GM13977 (cell line): ENCODE data around the gene ISY1.
"Not testable (repeated sequence)": the region's sequence is repeated elsewhere in the genome, so short reads cannot be mapped to it uniquely, and the experiment has no call there.

Experiments
- DNase-seq: peaks from one replicate; pipeline ENCODE4 v3.0.0; 2012; ENCODE audit warnings: low spot score
- CTCF ChIP-seq: IDR thresholded peaks from 2 replicates; pipeline ENCODE4 v1.5.1; 2012; ENCODE audit warnings: mild to moderate bottlenecking, control low read depth; ENCODE audit not compliant: insufficient read depth; ENCODE audit errors: extremely low read depth, missing control alignments
- in situ Hi-C: fragments of 300-500 bp; cut with MboI; formaldehyde crosslinking; loops from one replicate; pipeline ENCODE4 v1.12.0; 2022; ENCODE audit warnings: low sequenced_read_pairs, low pct_unique_long_range_greater_than_20kb, mixed read lengths, inconsistent platforms; ENCODE audit not compliant: unreplicated experiment

The ISY1 gene

DNA sequence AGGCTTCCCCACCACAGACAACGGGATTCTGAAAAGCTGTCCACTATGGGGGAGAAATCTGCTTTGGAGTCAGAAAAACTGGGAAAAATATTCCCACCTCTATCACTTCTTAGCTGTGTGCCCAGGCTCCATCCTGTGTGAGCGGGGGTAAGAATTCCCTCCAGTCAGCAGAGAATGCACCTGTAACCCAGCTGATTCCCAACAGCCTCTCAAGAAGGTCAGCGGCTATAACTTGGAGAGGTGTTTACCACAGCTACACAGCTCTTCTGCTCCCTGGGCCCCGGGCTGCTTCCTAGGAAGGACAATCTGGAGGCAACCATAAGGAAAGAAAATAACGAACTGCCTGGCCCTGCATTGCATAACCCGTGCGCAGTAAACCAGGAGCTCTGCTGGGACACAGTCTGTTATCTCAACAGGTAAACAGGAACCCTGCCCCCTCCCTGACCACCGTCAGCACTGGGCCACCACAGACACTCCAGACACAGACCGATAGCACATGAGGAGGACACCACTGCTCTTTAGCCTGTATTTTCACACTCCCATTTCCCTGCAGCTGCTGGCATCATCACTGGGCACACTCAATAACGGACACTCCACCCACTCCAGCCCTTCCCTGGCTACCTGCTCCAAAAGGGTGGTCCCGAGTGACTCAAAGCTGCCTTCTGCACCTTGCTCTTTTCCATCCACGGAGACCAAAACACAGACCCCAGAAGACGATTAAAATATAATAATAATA lies 41.3 kb downstream of the ISY1 start:
- TF ChIP-seq CTCF, result no peak
- no peak for DNase-seq
- in situ Hi-C loops, result no loop called here

- no peak for TF ChIP-seq CTCF
- no peak for DNase-seq
- in situ Hi-C loops, result no loop called here
Observed at GRCh38 chr3:129118745-129119144, 42.1 kb downstream of the ISY1 start.

DNA sequence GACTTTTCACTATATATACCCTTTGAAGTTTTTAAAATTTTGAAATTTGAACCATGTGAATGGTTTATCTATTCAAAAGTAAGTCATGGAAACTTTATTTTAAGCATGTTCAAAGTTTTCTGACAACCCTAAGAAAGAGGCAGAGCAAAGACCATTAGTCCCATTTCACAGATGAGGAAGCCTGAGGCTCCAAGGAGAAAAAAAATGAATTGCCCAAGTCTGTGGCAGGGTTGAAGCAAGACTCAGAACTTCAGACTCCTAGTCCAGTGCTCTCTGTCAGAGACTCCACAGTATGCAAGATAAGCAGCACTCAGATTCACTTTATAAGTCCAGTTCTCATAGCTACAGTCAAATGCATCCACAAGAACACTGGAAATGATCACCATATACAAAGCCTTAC lies 43.7 kb downstream of the ISY1 start:
- in situ Hi-C loops, result no loop called here
- TF ChIP-seq CTCF, result no peak
- DNase-seq, result no peak

DNA sequence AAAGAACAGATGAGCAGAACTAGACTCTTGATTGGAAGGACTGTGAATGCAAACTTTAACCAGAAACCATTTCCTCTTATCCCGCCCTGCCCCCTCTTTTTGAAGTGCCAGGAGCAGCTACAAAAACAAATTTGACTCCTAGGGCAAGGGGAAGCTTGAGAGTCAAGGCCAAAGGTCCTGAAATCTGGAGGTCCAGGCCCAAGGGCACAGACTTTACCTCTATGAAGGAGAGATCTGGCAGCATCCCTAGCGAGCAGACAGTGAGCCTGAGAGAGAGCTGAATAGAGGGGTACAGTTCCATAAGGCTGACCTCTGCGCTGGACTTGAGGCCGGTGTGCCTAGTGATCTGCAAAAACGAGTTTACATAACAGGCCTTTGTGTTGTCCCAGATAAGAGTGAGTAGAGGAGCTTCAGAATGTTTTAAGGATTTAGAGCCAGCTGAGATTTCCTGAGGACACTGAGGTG lies 44.3 kb downstream of the ISY1 start:
- DNase-seq, result no peak
- in situ Hi-C loops, result no loop called here
- no peak for TF ChIP-seq CTCF

GRCh38 chr3:129114455-129114854 lies 46.4 kb downstream of the ISY1 start:
- TF ChIP-seq CTCF, result no peak
- in situ Hi-C loops, result no loop called here
- DNase-seq, result no peak

DNA sequence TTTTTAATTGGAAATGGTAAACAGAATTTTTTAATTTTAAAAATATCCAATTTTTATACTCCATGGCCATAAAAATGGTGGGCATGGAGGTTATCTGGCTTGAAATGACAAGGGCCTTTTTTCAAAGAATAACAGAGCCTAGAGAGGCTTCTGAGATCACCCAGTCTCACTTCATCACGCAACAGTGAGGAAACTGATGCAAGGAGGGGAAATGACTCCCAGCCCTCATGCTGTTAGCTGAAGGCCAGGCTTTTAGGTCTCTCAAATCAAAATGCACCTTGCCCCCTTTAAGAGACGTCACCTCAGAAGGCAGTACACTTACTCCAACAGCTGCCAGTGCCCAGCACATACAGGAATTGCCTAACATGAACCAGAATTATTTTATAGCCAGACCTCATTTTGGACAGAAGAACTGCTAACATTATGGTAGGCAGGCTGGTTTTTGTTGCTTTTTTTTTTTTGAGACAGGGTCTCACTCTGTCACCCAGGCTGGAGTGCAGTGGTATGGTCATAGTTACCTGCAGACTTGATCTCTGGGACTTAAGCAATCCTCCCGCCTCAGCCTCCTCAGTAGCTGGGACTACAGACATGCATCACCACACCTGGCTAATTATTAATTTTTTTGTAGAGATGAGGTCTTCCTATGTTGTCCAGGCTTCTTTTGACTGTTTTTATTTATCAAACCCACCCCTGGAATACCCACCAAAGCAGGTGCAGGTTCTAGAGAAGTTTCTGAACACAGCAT lies 48.4 kb downstream of the ISY1 start:
- TF ChIP-seq CTCF, result no peak
- no peak for DNase-seq
- in situ Hi-C loops, result no loop called here

DNA sequence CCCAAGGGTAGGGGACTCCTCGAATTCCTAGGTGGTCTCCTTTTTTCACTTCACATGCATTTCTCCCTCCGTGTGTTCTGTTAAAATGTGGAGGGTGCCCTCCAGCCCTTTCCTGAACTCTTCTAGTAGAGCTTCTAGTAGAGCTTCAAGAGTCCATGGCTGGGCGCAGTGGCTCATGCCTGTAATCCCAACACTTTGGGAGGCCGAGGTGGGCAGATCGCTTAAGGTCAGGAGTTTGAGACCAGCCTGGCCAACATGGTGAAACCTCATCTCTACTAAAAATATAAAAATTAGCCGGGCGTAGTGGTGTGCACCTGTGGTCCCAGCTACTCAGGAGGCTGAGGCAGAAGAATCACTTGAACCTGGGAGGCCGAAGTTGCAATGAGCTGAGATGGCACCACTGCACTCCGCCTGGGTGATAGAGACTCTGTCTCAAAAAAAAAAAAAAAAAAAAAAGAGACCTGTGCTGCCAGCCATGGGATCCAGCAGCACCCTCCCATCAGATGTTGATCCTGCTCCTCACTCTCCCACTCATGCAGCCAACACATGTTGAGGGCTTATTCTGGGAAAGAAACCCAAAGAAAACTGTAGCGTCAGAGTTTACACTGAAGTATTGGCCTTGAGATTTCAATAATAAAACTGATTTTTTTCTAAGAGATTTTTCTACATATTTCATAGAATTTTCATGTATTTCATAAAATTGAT lies 49.6 kb downstream of the ISY1 start:
- in situ Hi-C loops, DNase-seq: not testable (repeated sequence)
